SK-N-MC (cell line): ENCODE data around the gene PAH.

Experiments
- DNase-seq: peaks from one replicate; pipeline ENCODE4 v3.0.0-alpha.2; 2011; ENCODE audit warnings: low read depth, low spot score
- H3K27ac ChIP-seq: fragments of 200-600 bp; sonication (generic); 2 replicates; pipeline ENCODE4 v1.5.1; 2016; ENCODE audit warnings: mixed run types
- H3K36me3 ChIP-seq: fragments of 200-600 bp; sonication (generic); 2 replicates; pipeline ENCODE4 v1.6.1; 2017; ENCODE audit warnings: antibody characterized with exemption, low read length, mixed read lengths; ENCODE audit not compliant: insufficient read depth
- H3K4me3 ChIP-seq: fragments of 200-600 bp; sonication (generic); 2 replicates; pipeline ENCODE4 v1.5.1; 2016
- H3K9ac ChIP-seq: fragments of 200-600 bp; sonication (generic); 2 replicates; pipeline ENCODE4 v1.8.0; 2017; ENCODE audit warnings: mixed run types, mixed read lengths; ENCODE audit not compliant: insufficient read length
- H3K9me3 ChIP-seq: fragments of 200-600 bp; sonication (generic); 2 replicates; pipeline ENCODE4 v1.6.1; 2017; ENCODE audit warnings: low read depth, mild to moderate bottlenecking, antibody characterized with exemption, low read length, moderate library complexity, mixed read lengths
- EZH2 ChIP-seq: fragments of 200-600 bp; sonication (generic); IDR thresholded peaks from one replicate; pipeline ENCODE4 v1.6.1; 2017; ENCODE audit warnings: antibody characterized with exemption
- FOXP2 ChIP-seq: optimal IDR thresholded peaks from 2 replicates; pipeline ENCODE3; 2011; ENCODE audit warnings: mild to moderate bottlenecking, moderate library complexity; ENCODE audit not compliant: insufficient read depth; ENCODE audit errors: extremely low read length, control extremely low read depth
- POLR2AphosphoS5 ChIP-seq: IDR thresholded peaks from 2 replicates; pipeline ENCODE4 v1.6.1; 2012; ENCODE audit warnings: mild to moderate bottlenecking, low read depth, low read length, borderline replicate concordance

The PAH gene

DNA sequence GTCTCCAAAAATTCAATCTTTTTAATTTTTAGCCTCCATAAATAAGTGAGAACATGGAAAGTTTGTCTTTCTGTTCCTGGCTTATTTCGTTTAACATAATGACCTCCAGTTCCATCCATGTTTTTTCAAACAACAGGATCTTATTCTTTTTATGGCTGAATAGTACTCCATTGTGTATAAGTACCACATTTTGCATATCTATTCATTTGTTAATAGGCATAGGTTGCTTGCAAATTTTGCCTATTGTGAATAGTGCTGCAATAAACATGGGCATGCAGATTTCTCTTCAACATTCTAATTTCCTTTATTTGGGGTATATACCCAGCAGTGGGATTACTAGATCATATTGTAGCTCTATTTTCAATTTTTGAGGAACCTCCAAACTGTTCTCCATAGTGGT lies 16.1 kb upstream of the PAH start:
- DNase-seq, result no peak
- H3K36me3 ChIP-seq, result no peaks in the 10 kb centered on the region
- no peaks in the 10 kb centered on the region for H3K9me3 ChIP-seq
- no peak overlapping the region for H3K4me3 ChIP-seq
- H3K9ac ChIP-seq, result no peak overlapping the region
- TF ChIP-seq EZH2, result no peak
- no peak for TF ChIP-seq FOXP2
- no peak for TF ChIP-seq POLR2AphosphoS5
- H3K27ac ChIP-seq, result no peak overlapping the region

DNA sequence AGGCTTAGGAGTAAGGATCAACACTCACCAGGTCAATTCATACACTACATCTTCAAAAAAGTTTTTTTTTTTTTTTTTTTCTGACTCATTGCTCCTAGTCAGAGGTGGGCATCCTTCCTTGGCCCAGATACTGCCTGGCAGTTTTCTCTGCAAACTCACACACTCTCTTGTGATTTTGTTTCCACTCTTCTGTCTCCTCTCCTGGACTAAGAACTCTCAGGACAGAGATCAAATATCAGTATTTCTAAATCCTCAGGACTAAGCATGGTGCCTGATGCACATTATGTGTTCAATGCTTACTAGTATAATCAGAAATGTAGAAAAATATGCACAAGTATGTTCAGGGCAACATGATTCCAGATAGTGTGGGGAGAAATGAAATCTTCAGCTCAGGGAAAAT lies 10.2 kb upstream of the PAH start:
- Histone ChIP-seq H3K9me3 (no peaks in the 10 kb centered on the region), H3K4me3 (no peak overlapping the region), H3K27ac (no peak overlapping the region), H3K36me3 (no peaks in the 10 kb centered on the region), H3K9ac (no peak overlapping the region)
- TF ChIP-seq POLR2AphosphoS5 (no peak), EZH2 (no peak), FOXP2 (no peak)
- no peak for DNase-seq

DNA sequence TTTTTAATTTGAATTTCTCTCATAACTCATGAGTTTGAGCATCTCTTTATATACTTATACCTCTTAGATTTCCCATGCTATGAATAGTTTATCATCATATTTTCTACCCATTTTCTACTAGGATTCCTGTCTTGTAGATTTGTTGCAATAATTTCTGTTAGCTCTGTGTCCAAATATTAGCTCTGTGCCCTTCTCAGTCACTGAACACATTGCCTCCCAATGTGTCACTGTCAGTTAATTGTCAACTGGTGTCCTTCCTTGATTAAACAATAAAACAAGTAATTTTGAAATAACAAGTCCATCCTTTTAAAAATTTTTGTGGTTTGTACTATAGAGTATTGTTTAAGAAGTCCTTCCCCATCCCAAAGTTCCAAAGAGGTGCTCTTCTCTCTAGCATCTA lies 4.2 kb upstream of the PAH start:
- DNase-seq, result no peak
- H3K9me3 ChIP-seq, result no peaks in the 10 kb centered on the region
- H3K9ac ChIP-seq, result no peak overlapping the region
- no peak overlapping the region for H3K4me3 ChIP-seq
- H3K36me3 ChIP-seq, result no peaks in the 10 kb centered on the region
- TF ChIP-seq POLR2AphosphoS5 (no peak), FOXP2 (no peak), EZH2 (no peak)
- H3K27ac ChIP-seq, result no peak overlapping the region

GRCh38 chr12:102920271-102920670 lies 3.2 kb upstream of the PAH start:
- Histone ChIP-seq H3K9me3 (no peaks in the 10 kb centered on the region), H3K9ac (no peak overlapping the region), H3K36me3 (no peaks in the 10 kb centered on the region), H3K27ac (no peak overlapping the region), H3K4me3 (no peak overlapping the region)
- TF ChIP-seq POLR2AphosphoS5 (no peak), EZH2 (no peak), FOXP2 (no peak)
- no peak for DNase-seq

DNA sequence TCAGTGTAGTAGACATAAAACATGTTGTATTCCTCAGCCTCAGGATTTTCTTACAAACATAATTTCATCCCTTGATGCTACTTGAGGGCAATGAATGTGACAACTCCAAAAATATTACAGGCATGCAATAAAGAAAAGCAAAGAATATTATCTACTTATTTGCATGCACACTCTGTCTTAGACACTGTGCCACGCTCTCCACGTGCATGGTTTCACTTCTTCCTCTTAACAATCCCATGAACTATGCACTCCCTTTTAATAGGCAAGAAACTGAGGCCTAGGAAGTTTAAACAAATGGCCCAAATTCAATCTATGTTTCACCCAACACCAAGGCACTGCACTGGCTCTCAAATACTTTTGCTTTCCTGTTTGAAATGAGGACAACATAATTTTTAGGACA lies 1.8 kb upstream of the PAH start:
- H3K36me3 ChIP-seq, result no peaks in the 10 kb centered on the region
- TF ChIP-seq FOXP2 (no peak), EZH2 (no peak), POLR2AphosphoS5 (no peak)
- DNase-seq, result no peak
- no peaks in the 10 kb centered on the region for H3K9me3 ChIP-seq
- no peak overlapping the region for H3K27ac ChIP-seq
- H3K9ac ChIP-seq, result no peak overlapping the region
- H3K4me3 ChIP-seq, result no peak overlapping the region

DNA sequence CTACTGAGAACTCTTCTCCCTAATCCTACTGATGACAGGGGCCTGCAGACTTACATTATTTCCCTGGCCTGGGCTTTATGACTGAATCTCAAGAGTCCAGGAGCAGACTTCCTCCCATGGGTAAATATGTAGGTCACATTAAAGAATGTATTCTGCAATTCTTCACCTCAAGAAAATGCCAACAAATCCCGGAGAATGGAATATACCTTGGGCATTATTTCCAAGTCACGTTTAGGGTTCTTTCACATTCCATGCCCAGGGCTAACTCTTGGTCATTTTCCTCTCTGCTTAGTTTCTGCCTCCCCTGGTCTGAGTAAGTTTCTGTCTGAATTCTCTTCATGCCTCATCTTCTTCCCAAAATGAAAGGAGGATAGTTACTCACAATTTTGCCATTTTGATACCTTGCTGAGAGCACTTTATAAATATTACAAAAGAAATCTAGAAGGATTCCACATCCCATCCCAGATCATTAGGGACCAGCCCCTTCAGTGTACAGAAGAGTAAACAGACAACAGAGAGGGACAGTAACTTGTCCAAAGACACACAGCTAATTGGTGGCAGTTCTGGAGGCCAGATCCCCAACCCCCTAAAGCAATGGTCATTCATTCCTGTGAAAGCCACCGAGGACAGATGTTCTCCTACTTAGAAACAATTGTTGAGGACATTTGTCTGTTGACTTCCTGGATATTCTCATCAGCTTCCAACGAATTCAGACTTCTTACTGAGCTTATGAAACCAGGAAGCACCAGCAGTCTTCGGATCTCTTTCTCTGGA lies 605 bp downstream of the PAH start:
- H3K9ac ChIP-seq, result no peak overlapping the region
- H3K9me3 ChIP-seq, result no peaks in the 10 kb centered on the region
- no peak overlapping the region for H3K27ac ChIP-seq
- H3K36me3 ChIP-seq, result no peaks in the 10 kb centered on the region
- TF ChIP-seq FOXP2 (no peak), EZH2 (no peak), POLR2AphosphoS5 (no peak)
- DNase-seq, result no peak
- H3K4me3 ChIP-seq, result no peak overlapping the region; the same call in 1 of the 2 replicates

DNA sequence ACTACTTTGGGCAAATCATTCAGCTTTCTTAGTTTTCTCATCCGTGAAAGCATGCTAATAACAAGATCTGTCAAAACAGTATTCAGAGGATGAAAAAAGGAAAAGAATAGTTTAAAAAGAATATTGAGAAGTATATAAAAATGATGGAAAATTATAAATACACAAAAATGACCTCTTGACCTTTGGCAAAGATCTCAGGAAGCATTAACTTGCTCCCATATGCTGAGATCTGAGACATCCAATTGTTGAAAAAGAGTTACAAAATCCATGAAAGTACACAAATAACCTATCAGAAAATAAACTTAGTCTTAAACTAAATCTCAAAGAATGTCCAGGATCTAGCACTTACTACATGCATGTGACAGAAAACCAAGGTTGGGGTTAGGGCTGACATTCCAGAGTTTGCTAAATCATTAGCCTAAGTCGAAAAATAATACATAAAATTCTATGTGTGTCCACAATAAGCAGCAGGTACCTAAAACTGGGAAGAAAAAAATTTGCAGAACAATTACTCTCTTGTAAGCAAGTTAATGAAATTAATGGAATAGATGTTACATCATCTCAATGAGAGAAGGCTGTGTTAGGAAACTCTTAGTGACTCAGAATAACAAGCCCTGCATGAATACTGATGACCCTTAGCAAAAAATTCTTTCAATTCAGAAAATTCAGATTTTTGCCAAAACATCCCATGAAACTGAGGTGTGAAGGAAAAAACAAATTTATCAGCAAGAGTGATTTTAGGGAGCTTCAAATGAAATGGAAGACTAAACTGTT lies 3.4 kb downstream of the PAH start:
- DNase-seq, result no peak
- Histone ChIP-seq H3K9ac (no peak overlapping the region), H3K27ac (no peak overlapping the region), H3K4me3 (no peak overlapping the region), H3K9me3 (no peaks in the 10 kb centered on the region), H3K36me3 (no peaks in the 10 kb centered on the region)
- TF ChIP-seq POLR2AphosphoS5 (no peak), FOXP2 (no peak), EZH2 (no peak)

DNA sequence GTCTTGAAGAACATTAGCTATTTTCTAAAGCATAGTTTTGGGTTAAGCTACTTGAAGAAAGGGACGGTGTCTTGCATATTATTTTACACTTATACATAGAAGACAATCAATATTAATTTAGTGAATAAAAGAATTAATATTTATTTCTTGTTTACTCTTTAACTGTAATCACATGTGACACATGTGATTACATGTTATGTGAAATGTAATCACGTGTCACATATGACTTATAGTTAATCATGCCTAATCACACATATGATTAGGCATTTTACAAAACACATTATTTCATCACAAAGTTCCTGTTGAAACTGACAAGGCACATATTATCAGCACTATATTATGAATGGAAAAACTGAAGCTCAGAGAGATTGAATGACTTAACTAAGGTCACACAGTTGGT lies 4.8 kb downstream of the PAH start:
- Histone ChIP-seq H3K9ac (no peak overlapping the region), H3K4me3 (no peak overlapping the region), H3K27ac (no peak overlapping the region), H3K9me3 (no peaks in the 10 kb centered on the region), H3K36me3 (no peaks in the 10 kb centered on the region)
- DNase-seq, result no peak
- TF ChIP-seq EZH2, result no peak
- no peak for TF ChIP-seq FOXP2
- TF ChIP-seq POLR2AphosphoS5, result no peak

GRCh38 chr12:102911320-102911719 lies 5.7 kb downstream of the PAH start:
- Histone ChIP-seq H3K4me3 (no peak overlapping the region), H3K36me3 (no peaks in the 10 kb centered on the region), H3K9me3 (no peaks in the 10 kb centered on the region), H3K9ac (no peak overlapping the region), H3K27ac (no peak overlapping the region)
- no peak for TF ChIP-seq EZH2
- no peak for TF ChIP-seq FOXP2
- no peak for TF ChIP-seq POLR2AphosphoS5
- no peak for DNase-seq
